SK-N-SH treated with all-trans-retinoic acid at 6 μM for 48 hours (cell line): ENCODE measurements around the gene RELL1.

Source experiments
- ARNTL ChIP-seq: fragments of 450-650 bp; formaldehyde crosslinking; IDR thresholded peaks from 2 replicates; pipeline ENCODE4 v1.5.0; 2020; ENCODE audit warnings: low read depth, mild to moderate bottlenecking, moderate library complexity, borderline replicate concordance
- CREB5 ChIP-seq: fragments of 250-450 bp; sonication (Bioruptor Pico); IDR thresholded peaks from 2 replicates; pipeline ENCODE4 v1.5.1; 2020; ENCODE audit warnings: low read depth, mild to moderate bottlenecking, moderate library complexity
- CSDC2 ChIP-seq: fragments of 250-450 bp; sonication (Bioruptor Pico); IDR thresholded peaks from 2 replicates; pipeline ENCODE4 v1.5.0; 2020; ENCODE audit warnings: mild to moderate bottlenecking, moderate library complexity
- ESRRG ChIP-seq: fragments of 250-450 bp; sonication (Bioruptor Pico); IDR thresholded peaks from 2 replicates; pipeline ENCODE4 v1.6.1; 2021; ENCODE audit warnings: mild to moderate bottlenecking
- GLIS3 ChIP-seq: fragments of 250-450 bp; sonication (Bioruptor Pico); IDR thresholded peaks from 2 replicates; pipeline ENCODE4 v1.5.0; 2020; ENCODE audit warnings: mild to moderate bottlenecking, moderate library complexity
- ISL1 ChIP-seq: fragments of 250-450 bp; sonication (Bioruptor Pico); IDR thresholded peaks from 2 replicates; pipeline ENCODE4 v2.1.2; 2022; ENCODE audit warnings: mild to moderate bottlenecking, moderate library complexity
- OSR1 ChIP-seq: fragments of 250-450 bp; sonication (Bioruptor Pico); IDR thresholded peaks from 2 replicates; pipeline ENCODE4 v1.8.0; 2022; ENCODE audit warnings: moderate library complexity, mild to moderate bottlenecking, inconsistent platforms
- PATZ1 ChIP-seq: fragments of 250-450 bp; sonication (Bioruptor Pico); IDR thresholded peaks from 2 replicates; pipeline ENCODE4 v1.8.0; 2020; ENCODE audit warnings: mild to moderate bottlenecking, moderate library complexity, borderline replicate concordance
- SNAI2 ChIP-seq: fragments of 250-450 bp; sonication (Bioruptor Pico); IDR thresholded peaks from 2 replicates; pipeline ENCODE4 v1.5.0; 2020; ENCODE audit warnings: mild to moderate bottlenecking, moderate library complexity
- TCF4 ChIP-seq: fragments of 250-450 bp; sonication (Bioruptor Pico); IDR thresholded peaks from 2 replicates; pipeline ENCODE4 v1.8.0; 2021; ENCODE audit warnings: mild to moderate bottlenecking, moderate library complexity, borderline replicate concordance
- TOX ChIP-seq: fragments of 250-450 bp; sonication (Bioruptor Pico); IDR thresholded peaks from 2 replicates; pipeline ENCODE4 v1.8.0; 2021; ENCODE audit warnings: mild to moderate bottlenecking, moderate library complexity, borderline replicate concordance
- TSHZ2 ChIP-seq: fragments of 250-450 bp; sonication (Bioruptor Pico); IDR thresholded peaks from 2 replicates; pipeline ENCODE4 v1.5.0; 2020; ENCODE audit warnings: mild to moderate bottlenecking, moderate library complexity
- ZFP30 ChIP-seq: fragments of 450-650 bp; formaldehyde crosslinking; IDR thresholded peaks from 2 replicates; pipeline ENCODE4 v1.5.0; 2022; ENCODE audit warnings: mild to moderate bottlenecking, moderate library complexity
- ZNF70 ChIP-seq: fragments of 450-650 bp; formaldehyde crosslinking; IDR thresholded peaks from 2 replicates; pipeline ENCODE4 v1.5.0; 2020; ENCODE audit warnings: mild to moderate bottlenecking, moderate library complexity

GRCh38 chr4:37641886-37642849 is 44.0 kb downstream of the RELL1 start:
- TF ChIP-seq OSR1 (CRISPR knock-in tag) (no peak), GLIS3 (CRISPR knock-in tag) (no peak), ESRRG (CRISPR knock-in tag) (no peak), TSHZ2 (no peak), ZFP30 (CRISPR knock-in tag) (no peak), CREB5 (CRISPR knock-in tag) (no peak), TOX (CRISPR knock-in tag) (no peak), PATZ1 (CRISPR knock-in tag) (no peak), SNAI2 (CRISPR knock-in tag) (no peak), ARNTL (CRISPR knock-in tag) (no peak), CSDC2 (CRISPR knock-in tag) (no peak), ZNF70 (CRISPR knock-in tag) (no peak), ISL1 (CRISPR knock-in tag) (no peak), TCF4 (CRISPR knock-in tag) (no peak)
